BE2C (cell line): ENCODE results near the gene TDRD6.

Experiments used
- DNase-seq: peaks from one replicate; pipeline ENCODE4 v3.0.0-alpha.2; 2020
- H3K27me3 ChIP-seq: fragments of 250-450 bp; sonication (Bioruptor Pico); 2 replicates; pipeline ENCODE4 v1.5.1; 2020; ENCODE audit warnings: mild to moderate bottlenecking
- H3K36me3 ChIP-seq: fragments of 250-450 bp; sonication (Bioruptor Pico); 2 replicates; pipeline ENCODE4 v1.5.1; 2020; ENCODE audit warnings: mild to moderate bottlenecking
- H3K4me1 ChIP-seq: fragments of 250-450 bp; sonication (Bioruptor Pico); 2 replicates; pipeline ENCODE4 v1.5.1; 2020
- H3K4me3 ChIP-seq: 2 replicates; pipeline ENCODE4 v1.5.1; 2011; ENCODE audit warnings: low read depth, low read length
- H3K9me3 ChIP-seq: fragments of 250-450 bp; sonication (Bioruptor Pico); 2 replicates; pipeline ENCODE4 v1.5.1; 2020
- CTCF ChIP-seq: IDR thresholded peaks from 2 replicates; pipeline ENCODE4 v1.5.1; 2012; ENCODE audit warnings: mild to moderate bottlenecking, low read depth, low read length

TDRD6 gene

GRCh38 chr6:46715141-46715540 is 27.5 kb downstream of the TDRD6 start:
- Histone ChIP-seq H3K9me3 (no peaks in the 10 kb centered on the region), H3K4me3 (no peak overlapping the region), H3K4me1 (no peaks in the 10 kb centered on the region), H3K27me3 (no peaks in the 10 kb centered on the region), H3K36me3 (no peaks in the 10 kb centered on the region)
- DNase-seq, result no peak
- TF ChIP-seq CTCF, result no peak

GRCh38 chr6:46719099-46719498 is 31.4 kb downstream of the TDRD6 start:
- TF ChIP-seq CTCF, result no peak
- Histone ChIP-seq H3K4me3 (no peak overlapping the region), H3K36me3 (no peaks in the 10 kb centered on the region), H3K4me1 (no peaks in the 10 kb centered on the region), H3K9me3 (no peaks in the 10 kb centered on the region), H3K27me3 (no peaks in the 10 kb centered on the region)
- DNase-seq, result no peak

- Histone ChIP-seq H3K27me3 (no peaks in the 10 kb centered on the region), H3K4me1 (no peaks in the 10 kb centered on the region), H3K4me3 (no peak overlapping the region), H3K36me3 (no peaks in the 10 kb centered on the region), H3K9me3 (no peaks in the 10 kb centered on the region)
- DNase-seq, result no peak
- no peak for TF ChIP-seq CTCF
Observed at GRCh38 chr6:46720401-46720800, 32.7 kb downstream of the TDRD6 start.

GRCh38 chr6:46729787-46730326 is 42.2 kb downstream of the TDRD6 start:
- Histone ChIP-seq H3K4me3 (no peak overlapping the region), H3K27me3 (peaks cover 7% of the 10 kb centered on the region), H3K4me1 (no peaks in the 10 kb centered on the region), H3K9me3 (no peaks in the 10 kb centered on the region), H3K36me3 (no peaks in the 10 kb centered on the region)
- no peak for TF ChIP-seq CTCF
- DNase-seq, result no peak

GRCh38 chr6:46730921-46731461 is 43.3 kb downstream of the TDRD6 start:
- no peak for TF ChIP-seq CTCF
- peaks cover 18% of the 10 kb centered on the region for H3K27me3 ChIP-seq
- no peaks in the 10 kb centered on the region for H3K4me1 ChIP-seq
- DNase-seq, result no peak
- H3K9me3 ChIP-seq, result no peaks in the 10 kb centered on the region
- no peaks in the 10 kb centered on the region for H3K36me3 ChIP-seq
- no peak overlapping the region for H3K4me3 ChIP-seq

GRCh38 chr6:46733341-46733801 is 45.7 kb downstream of the TDRD6 start:
- Histone ChIP-seq H3K36me3 (no peaks in the 10 kb centered on the region), H3K9me3 (no peaks in the 10 kb centered on the region), H3K4me1 (no peaks in the 10 kb centered on the region), H3K4me3 (no peak overlapping the region), H3K27me3 (peaks cover 25% of the 10 kb centered on the region)
- no peak for TF ChIP-seq CTCF
- no peak for DNase-seq
